HepG2 (cell line): ENCODE results near the gene FAM187B. TPM values are rescaled to one million over a fixed set of nuclear protein-coding genes. Genes with fewer than 3 reads are reported as not detected.

Source experiments
- ATAC-seq: fragments of 200-7000 bp; cut with Tn5 transposase; 3 replicates; pipeline ENCODE4 v1.9.1; 2020; ENCODE audit warnings: mild to moderate bottlenecking, moderate library complexity
- BruUV-seq: library from RNA; stranded (reverse); fragments of 400-500 nt; replicated peaks from 2 replicates; lab custom pipeline; 2021; lab: Mats Ljungman, UMichigan
- CTCF ChIA-PET: fragments of 300-600 bp; formaldehyde crosslinking; extraction: SDS; loops from one replicate; lab custom pipeline; 2021; ENCODE audit warnings: low total read pairs, inconsistent platforms, low intra/inter-chr PET ratio; lab: Yijun Ruan, JAX
- POLR2A ChIA-PET: fragments of 350-600 bp; sonication (Branson Sonifier 250); formaldehyde crosslinking; loops from one replicate; lab custom pipeline; 2020; ENCODE audit warnings: antibody characterized with exemption, inconsistent platforms; lab: Yijun Ruan, JAX
- DNase-seq: peaks from one replicate; pipeline ENCODE4 v3.0.0-alpha.2; 2015; ENCODE audit warnings: low spot score
- FAIRE-seq: peaks from 3 replicates; lab custom pipeline; 2011; peaks lifted over from hg19 to GRCh38; lab: Jason Lieb, UNC
- H2AFZ ChIP-seq: one replicate; pipeline ENCODE4 v1.6.1; 2011; ENCODE audit warnings: low read length, inconsistent platforms
- H3K27ac ChIP-seq: fragments of 300-600 bp; 3 replicates; pipeline ENCODE4 v1.8.0; 2011; ENCODE audit warnings: mixed run types, mild to moderate bottlenecking, mixed read lengths, low read length, inconsistent platforms; ENCODE audit not compliant: insufficient read depth; ENCODE audit errors: extremely low read length
- H3K27me3 ChIP-seq, 2 experiments: fragments of 200-600 bp in 1 of 2; 2 replicates in 1 of 2; 3 replicates in 1 of 2; pipeline versions ENCODE4 v1.6.0 to v1.8.0; 2011; ENCODE audit warnings: low read length in 2 of 2, mild to moderate bottlenecking in 2 of 2, moderate library complexity in 2 of 2, inconsistent platforms in 1 of 2; ENCODE audit not compliant: insufficient read depth in 2 of 2, control insufficient read depth in 1 of 2
- H3K36me3 ChIP-seq, 2 experiments: fragments of 200-600 bp in 1 of 2; replicated peaks in 1 of 2; 2 replicates in 1 of 2; 3 replicates in 1 of 2; pipeline versions ENCODE4 v1.5.1 to v1.8.0; 2011; ENCODE audit warnings: low read length in 2 of 2, inconsistent platforms in 1 of 2; ENCODE audit not compliant: insufficient read depth in 2 of 2, control insufficient read depth in 1 of 2
- H3K4me1 ChIP-seq: 2 replicates; pipeline ENCODE4 v1.5.1; 2012; ENCODE audit warnings: low read length, inconsistent platforms; ENCODE audit not compliant: insufficient read depth
- H3K4me2 ChIP-seq: 2 replicates; pipeline ENCODE4 v1.6.0; 2011; ENCODE audit warnings: low read depth, low read length, inconsistent platforms
- H3K4me3 ChIP-seq, 3 experiments: fragments of 200-600 bp in 1 of 3; sonication (generic), shearing (Covaris generic) in 1 of 3; replicated peaks in 1 of 3; 2 replicates each; pipeline ENCODE4 v1.5.1; 2011 to 2016; ENCODE audit warnings: low read length in 3 of 3, inconsistent platforms in 2 of 3, low read depth in 2 of 3, mild to moderate bottlenecking in 2 of 3, control low read depth in 1 of 3, mixed read lengths in 1 of 3; ENCODE audit not compliant: insufficient read depth in 1 of 3
- H3K79me2 ChIP-seq: one replicate; pipeline ENCODE4 v1.6.1; 2011; ENCODE audit warnings: low read length, inconsistent platforms; ENCODE audit not compliant: insufficient read depth
- H3K9ac ChIP-seq: 2 replicates; pipeline ENCODE4 v1.6.0; 2011; ENCODE audit warnings: mild to moderate bottlenecking, low read depth, low read length, inconsistent platforms; ENCODE audit not compliant: insufficient read depth
- H3K9me3 ChIP-seq: 2 replicates; pipeline ENCODE4 v1.5.1; 2012; ENCODE audit warnings: mild to moderate bottlenecking, low read length
- H4K20me1 ChIP-seq: 2 replicates; pipeline ENCODE4 v1.6.0; 2011; ENCODE audit warnings: inconsistent platforms, mild to moderate bottlenecking, low read length, moderate library complexity; ENCODE audit not compliant: insufficient read depth
- ATAD3A ChIP-seq: sonication (generic); formaldehyde crosslinking; IDR thresholded peaks from 2 replicates; pipeline ENCODE4 v1.4.0; 2020; ENCODE audit warnings: missing genetic modification reagents
- HDAC2 ChIP-seq: sonication (generic); formaldehyde crosslinking; IDR thresholded peaks from 2 replicates; pipeline ENCODE4 v1.4.0; 2020; ENCODE audit warnings: missing genetic modification reagents
- HNRNPL ChIP-seq: fragments of 200-400 bp; formaldehyde crosslinking; IDR thresholded peaks from 2 replicates; pipeline ENCODE4 v1.6.1; 2017; ENCODE audit warnings: mild to moderate bottlenecking, low read depth, low read length
- MTA1 ChIP-seq: sonication (generic); formaldehyde crosslinking; IDR thresholded peaks from 2 replicates; pipeline ENCODE4 v1.4.0; 2020; ENCODE audit warnings: missing genetic modification reagents, mild to moderate bottlenecking, borderline replicate concordance
- RORA ChIP-seq: sonication (generic); formaldehyde crosslinking; IDR thresholded peaks from 2 replicates; pipeline ENCODE4 v1.5.0; 2020; ENCODE audit warnings: mild to moderate bottlenecking, missing genetic modification reagents, moderate library complexity
- SMYD3 ChIP-seq: sonication (generic); formaldehyde crosslinking; IDR thresholded peaks from 2 replicates; pipeline ENCODE4 v1.8.1; 2023; ENCODE audit warnings: mild to moderate bottlenecking, missing genetic modification reagents
- SOX5 ChIP-seq: IDR thresholded peaks from 2 replicates; pipeline ENCODE4 v1.6.1; 2016; ENCODE audit warnings: borderline replicate concordance
- ZNF124 ChIP-seq: sonication (generic); formaldehyde crosslinking; IDR thresholded peaks from 2 replicates; pipeline ENCODE4 v1.4.0; 2020; ENCODE audit warnings: missing genetic modification reagents
- ZNF672 ChIP-seq: sonication (generic); formaldehyde crosslinking; IDR thresholded peaks from 2 replicates; pipeline ENCODE4 v1.8.1; 2022; ENCODE audit warnings: missing genetic modification reagents
- WGBS: methylation state at CpG from one replicate; pipeline ENCODE4 v1.1.6; 2017; ENCODE audit warnings: low lambda C conversion rate; 5-methylcytosine and 5-hydroxymethylcytosine counted together
- in situ Hi-C: cut with HindIII; loops from 2 replicates; pipeline ENCODE4 v1.10.0; 2017; ENCODE audit warnings: low pct_unique_long_range_greater_than_20kb; ENCODE audit not compliant: extremely low pct_ligation_motif_present
- intact Hi-C: fragments of 100-400 bp; cut with micrococcal nuclease; formaldehyde crosslinking; loops from one replicate; pipeline ENCODE4 v1.10.0; 2022; ENCODE audit not compliant: unreplicated experiment
- polyA plus RNA-seq, 8 experiments: library from polyadenylated mRNA; depleted of rRNA in 3 of 8; stranded (reverse) in 7 of 8; unstranded in 1 of 8; fragments of >200 nt; fragmentation: Illumina TruSeq in 4 of 8; extraction: Trizol in 4 of 8; gene quantifications; 2 replicates each; pipeline versions ENCODE4 v1.2.1 to v1.2.3, GENCODE V29; 2011 to 2016; ENCODE audit warnings: low read depth in 4 of 8, missing spikeins in 1 of 8, mixed read lengths in 1 of 8; ENCODE audit not compliant: insufficient read depth in 1 of 8
- total RNA-seq, 5 experiments: library from RNA; depleted of rRNA; stranded (reverse); fragments of >200 nt; fragmentation: Illumina TruSeq; extraction: Trizol; gene quantifications; 2 replicates each; pipeline ENCODE4 v1.2.3, GENCODE V29; 2016; ENCODE audit warnings: low read depth in 1 of 5
- TF ChIP-seq, protein P1 (sequence below): sonication (generic); formaldehyde crosslinking; IDR thresholded peaks from 2 replicates; pipeline ENCODE4 v1.5.0; 2020; ENCODE audit warnings: missing genetic modification reagents
- TF ChIP-seq, protein P2 (sequence below): sonication (generic); formaldehyde crosslinking; IDR thresholded peaks from 2 replicates; pipeline ENCODE4 v1.5.1; 2020; ENCODE audit warnings: mild to moderate bottlenecking, missing genetic modification reagents, borderline replicate concordance
- TF ChIP-seq, protein P3 (sequence below): sonication (generic); formaldehyde crosslinking; IDR thresholded peaks from 2 replicates; pipeline ENCODE4 v1.4.0; 2020; ENCODE audit warnings: mild to moderate bottlenecking, missing genetic modification reagents, borderline replicate concordance

The FAM187B gene
- total and polyA plus RNA-seq, 2 of the 13 experiments (the other 11 are each of a cell fraction or from before 2014, with no cell fraction given): not detected

DNA sequence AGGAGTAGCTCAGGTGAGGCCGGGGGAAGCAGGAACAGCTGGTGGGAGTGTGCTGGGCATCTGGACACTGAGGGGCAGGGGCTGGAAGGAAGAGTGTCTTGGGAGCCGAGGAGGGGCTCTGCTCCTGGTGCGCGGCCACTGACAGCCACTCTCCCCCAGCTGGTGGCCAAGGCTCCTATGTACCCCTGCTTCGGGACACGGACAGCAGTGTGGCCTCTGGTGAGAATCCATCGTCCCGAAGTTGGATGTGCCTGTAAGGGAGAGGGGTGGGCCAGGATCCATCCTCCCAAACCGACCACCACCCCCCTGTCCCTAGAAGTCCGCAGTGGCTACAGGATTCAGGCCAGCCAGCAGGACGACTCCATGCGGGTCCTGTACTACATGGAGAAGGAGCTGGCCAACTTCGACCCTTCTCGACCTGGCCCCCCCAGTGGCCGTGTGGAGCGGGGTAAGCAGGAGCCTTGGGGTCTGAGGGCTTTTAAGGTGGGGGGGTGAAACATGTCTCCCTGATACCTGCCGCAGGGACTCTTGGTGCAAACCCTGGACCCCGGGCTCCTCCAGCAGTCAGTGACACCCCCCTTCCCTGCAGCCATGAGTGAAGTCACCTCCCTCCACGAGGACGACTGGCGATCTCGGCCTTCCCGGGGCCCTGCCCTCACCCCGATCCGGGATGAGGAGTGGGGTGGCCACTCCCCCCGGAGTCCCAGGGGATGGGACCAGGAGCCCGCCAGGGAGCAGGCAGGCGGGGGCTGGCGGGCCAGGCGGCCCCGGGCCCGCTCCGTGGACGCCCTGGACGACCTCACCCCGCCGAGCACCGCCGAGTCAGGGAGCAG is 38.2 kb upstream of the FAM187B start:
- Histone ChIP-seq H3K4me2 (peak overlapping the region; percentile 68), H3K9ac (peak overlapping the region; percentile 79), H3K36me3 (peaks cover 21 to 48% of the 10 kb centered on the region in 2 experiments), H3K4me3 (peak overlapping the region; percentile 76 to 97 (median 79); a peak in 5 of 6 replicates), H4K20me1 (no peaks in the 10 kb centered on the region), H3K79me2 (peaks cover 18% of the 10 kb centered on the region), H3K9me3 (no peaks in the 10 kb centered on the region), H3K27ac (peak overlapping the region; percentile 69), H2AFZ (no peak overlapping the region), H3K27me3 (no peaks in the 10 kb centered on the region), H3K4me1 (peaks cover 20% of the 10 kb centered on the region)
- in situ Hi-C loops: no loop called here
- FAIRE-seq (no peak), ATAC-seq (peak; percentile 7; the same call in 2 of the 3 replicates), DNase-seq (no peak)
- CTCF ChIA-PET: no interaction called here
- intact Hi-C loops: loop anchor here (5.0 kb wide), 1 partner anchor 191 kb away; no protein-coding TSS in a partner anchor
- WGBS: 43% methylated on average over 8 of the region's 39 CpGs
- no TSS peak for BruUV-seq
- POLR2A ChIA-PET: interaction anchor here (1.0 to 3.2 kb wide), 3 partner anchors 11 to 86 kb away, joined by 3 to 19 read pairs (median 3); no protein-coding TSS in a partner anchor
- TF ChIP-seq RORA (CRISPR knock-in tag) (no peak), ZNF672 (CRISPR knock-in tag) (no peak), SOX5 (no peak), ZNF124 (CRISPR knock-in tag) (no peak), HNRNPL (no peak), SMYD3 (CRISPR knock-in tag) (no peak), HDAC2 (CRISPR knock-in tag) (no peak), MTA1 (CRISPR knock-in tag) (no peak), ATAD3A (CRISPR knock-in tag) (no peak)
- TF ChIP-seq, protein P1, sequence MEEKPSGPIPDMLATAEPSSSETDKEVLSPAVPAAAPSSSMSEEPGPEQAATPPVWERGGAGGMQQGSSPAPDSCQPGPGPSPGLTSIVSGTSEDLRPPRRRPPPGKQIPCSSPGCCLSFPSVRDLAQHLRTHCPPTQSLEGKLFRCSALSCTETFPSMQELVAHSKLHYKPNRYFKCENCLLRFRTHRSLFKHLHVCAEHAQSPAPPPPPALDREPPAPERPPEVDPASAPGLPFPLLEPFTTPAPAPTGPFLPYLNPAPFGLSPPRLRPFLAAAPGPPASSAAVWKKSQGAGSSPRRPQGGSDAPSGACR (CRISPR knock-in tag): no peak
- TF ChIP-seq, protein P2, sequence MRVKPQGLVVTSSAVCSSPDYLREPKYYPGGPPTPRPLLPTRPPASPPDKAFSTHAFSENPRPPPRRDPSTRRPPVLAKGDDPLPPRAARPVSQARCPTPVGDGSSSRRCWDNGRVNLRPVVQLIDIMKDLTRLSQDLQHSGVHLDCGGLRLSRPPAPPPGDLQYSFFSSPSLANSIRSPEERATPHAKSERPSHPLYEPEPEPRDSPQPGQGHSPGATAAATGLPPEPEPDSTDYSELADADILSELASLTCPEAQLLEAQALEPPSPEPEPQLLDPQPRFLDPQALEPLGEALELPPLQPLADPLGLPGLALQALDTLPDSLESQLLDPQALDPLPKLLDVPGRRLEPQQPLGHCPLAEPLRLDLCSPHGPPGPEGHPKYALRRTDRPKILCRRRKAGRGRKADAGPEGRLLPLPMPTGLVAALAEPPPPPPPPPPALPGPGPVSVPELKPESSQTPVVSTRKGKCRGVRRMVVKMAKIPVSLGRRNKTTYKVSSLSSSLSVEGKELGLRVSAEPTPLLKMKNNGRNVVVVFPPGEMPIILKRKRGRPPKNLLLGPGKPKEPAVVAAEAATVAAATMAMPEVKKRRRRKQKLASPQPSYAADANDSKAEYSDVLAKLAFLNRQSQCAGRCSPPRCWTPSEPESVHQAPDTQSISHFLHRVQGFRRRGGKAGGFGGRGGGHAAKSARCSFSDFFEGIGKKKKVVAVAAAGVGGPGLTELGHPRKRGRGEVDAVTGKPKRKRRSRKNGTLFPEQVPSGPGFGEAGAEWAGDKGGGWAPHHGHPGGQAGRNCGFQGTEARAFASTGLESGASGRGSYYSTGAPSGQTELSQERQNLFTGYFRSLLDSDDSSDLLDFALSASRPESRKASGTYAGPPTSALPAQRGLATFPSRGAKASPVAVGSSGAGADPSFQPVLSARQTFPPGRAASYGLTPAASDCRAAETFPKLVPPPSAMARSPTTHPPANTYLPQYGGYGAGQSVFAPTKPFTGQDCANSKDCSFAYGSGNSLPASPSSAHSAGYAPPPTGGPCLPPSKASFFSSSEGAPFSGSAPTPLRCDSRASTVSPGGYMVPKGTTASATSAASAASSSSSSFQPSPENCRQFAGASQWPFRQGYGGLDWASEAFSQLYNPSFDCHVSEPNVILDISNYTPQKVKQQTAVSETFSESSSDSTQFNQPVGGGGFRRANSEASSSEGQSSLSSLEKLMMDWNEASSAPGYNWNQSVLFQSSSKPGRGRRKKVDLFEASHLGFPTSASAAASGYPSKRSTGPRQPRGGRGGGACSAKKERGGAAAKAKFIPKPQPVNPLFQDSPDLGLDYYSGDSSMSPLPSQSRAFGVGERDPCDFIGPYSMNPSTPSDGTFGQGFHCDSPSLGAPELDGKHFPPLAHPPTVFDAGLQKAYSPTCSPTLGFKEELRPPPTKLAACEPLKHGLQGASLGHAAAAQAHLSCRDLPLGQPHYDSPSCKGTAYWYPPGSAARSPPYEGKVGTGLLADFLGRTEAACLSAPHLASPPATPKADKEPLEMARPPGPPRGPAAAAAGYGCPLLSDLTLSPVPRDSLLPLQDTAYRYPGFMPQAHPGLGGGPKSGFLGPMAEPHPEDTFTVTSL (CRISPR knock-in tag): no peak
- TF ChIP-seq, protein P3, sequence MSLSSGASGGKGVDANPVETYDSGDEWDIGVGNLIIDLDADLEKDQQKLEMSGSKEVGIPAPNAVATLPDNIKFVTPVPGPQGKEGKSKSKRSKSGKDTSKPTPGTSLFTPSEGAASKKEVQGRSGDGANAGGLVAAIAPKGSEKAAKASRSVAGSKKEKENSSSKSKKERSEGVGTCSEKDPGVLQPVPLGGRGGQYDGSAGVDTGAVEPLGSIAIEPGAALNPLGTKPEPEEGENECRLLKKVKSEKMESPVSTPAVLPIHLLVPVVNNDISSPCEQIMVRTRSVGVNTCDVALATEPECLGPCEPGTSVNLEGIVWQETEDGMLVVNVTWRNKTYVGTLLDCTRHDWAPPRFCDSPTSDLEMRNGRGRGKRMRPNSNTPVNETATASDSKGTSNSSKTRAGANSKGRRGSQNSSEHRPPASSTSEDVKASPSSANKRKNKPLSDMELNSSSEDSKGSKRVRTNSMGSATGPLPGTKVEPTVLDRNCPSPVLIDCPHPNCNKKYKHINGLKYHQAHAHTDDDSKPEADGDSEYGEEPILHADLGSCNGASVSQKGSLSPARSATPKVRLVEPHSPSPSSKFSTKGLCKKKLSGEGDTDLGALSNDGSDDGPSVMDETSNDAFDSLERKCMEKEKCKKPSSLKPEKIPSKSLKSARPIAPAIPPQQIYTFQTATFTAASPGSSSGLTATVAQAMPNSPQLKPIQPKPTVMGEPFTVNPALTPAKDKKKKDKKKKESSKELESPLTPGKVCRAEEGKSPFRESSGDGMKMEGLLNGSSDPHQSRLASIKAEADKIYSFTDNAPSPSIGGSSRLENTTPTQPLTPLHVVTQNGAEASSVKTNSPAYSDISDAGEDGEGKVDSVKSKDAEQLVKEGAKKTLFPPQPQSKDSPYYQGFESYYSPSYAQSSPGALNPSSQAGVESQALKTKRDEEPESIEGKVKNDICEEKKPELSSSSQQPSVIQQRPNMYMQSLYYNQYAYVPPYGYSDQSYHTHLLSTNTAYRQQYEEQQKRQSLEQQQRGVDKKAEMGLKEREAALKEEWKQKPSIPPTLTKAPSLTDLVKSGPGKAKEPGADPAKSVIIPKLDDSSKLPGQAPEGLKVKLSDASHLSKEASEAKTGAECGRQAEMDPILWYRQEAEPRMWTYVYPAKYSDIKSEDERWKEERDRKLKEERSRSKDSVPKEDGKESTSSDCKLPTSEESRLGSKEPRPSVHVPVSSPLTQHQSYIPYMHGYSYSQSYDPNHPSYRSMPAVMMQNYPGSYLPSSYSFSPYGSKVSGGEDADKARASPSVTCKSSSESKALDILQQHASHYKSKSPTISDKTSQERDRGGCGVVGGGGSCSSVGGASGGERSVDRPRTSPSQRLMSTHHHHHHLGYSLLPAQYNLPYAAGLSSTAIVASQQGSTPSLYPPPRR (CRISPR knock-in tag): no peak
